Neural crest cell (in vitro differentiated cells): ENCODE measurements around the gene PSAPL1. TPM values are rescaled to one million over a fixed set of nuclear protein-coding genes. Genes with fewer than 3 reads are reported as not detected.
"Not testable (repeated sequence)": the region's sequence is repeated elsewhere in the genome, so short reads cannot be mapped to it uniquely, and the experiment has no call there.

ENCODE experiments used
- DNase-seq: peaks from one replicate; pipeline ENCODE4 v3.0.0; 2021; ENCODE audit warnings: low read depth, mixed read lengths, low spot score
- H3K27ac Mint-ChIP-seq: one replicate; pipeline ENCODE4 v1.8.0; 2021; ENCODE audit warnings: mild to moderate bottlenecking, mixed read lengths; ENCODE audit not compliant: unreplicated experiment
- H3K27me3 Mint-ChIP-seq: 2 replicates; pipeline ENCODE4 v1.8.0; 2021; ENCODE audit warnings: low read depth, mild to moderate bottlenecking, mixed read lengths
- H3K36me3 Mint-ChIP-seq: 2 replicates; pipeline ENCODE4 v1.8.0; 2021; ENCODE audit warnings: low read depth, mild to moderate bottlenecking, mixed read lengths
- H3K4me1 Mint-ChIP-seq: 2 replicates; pipeline ENCODE4 v1.8.0; 2021; ENCODE audit warnings: mixed read lengths
- H3K4me3 Mint-ChIP-seq: one replicate; pipeline ENCODE4 v1.8.0; 2021; ENCODE audit warnings: mild to moderate bottlenecking, mixed read lengths
- H3K9me3 Mint-ChIP-seq: 2 replicates; pipeline ENCODE4 v1.8.0; 2021; ENCODE audit warnings: mixed read lengths
- CTCF ChIP-seq: fragments of 200-600 bp; sonication (generic); conservative IDR thresholded peaks from 2 replicates; pipeline ENCODE4 v1.5.0; 2021; ENCODE audit warnings: antibody characterized with exemption, mild to moderate bottlenecking
- total RNA-seq: library from RNA; stranded (reverse); gene quantifications from 2 replicates; pipeline ENCODE4 v1.2.1, GENCODE V29; 2021

Gene PSAPL1
- total RNA-seq, 1 donor from 2014 or later, result not detected

GRCh38 chr4:7457201-7458065 lies 22.7 kb upstream of the PSAPL1 start:
- H3K36me3 Mint-ChIP-seq, result no peaks in the 10 kb centered on the region
- no peak overlapping the region for H3K27ac Mint-ChIP-seq
- no peaks in the 10 kb centered on the region for H3K9me3 Mint-ChIP-seq
- DNase-seq, result no peak
- no peaks in the 10 kb centered on the region for H3K27me3 Mint-ChIP-seq
- H3K4me1 Mint-ChIP-seq, result peaks cover 11% of the 10 kb centered on the region
- TF ChIP-seq CTCF, result no peak
- H3K4me3 Mint-ChIP-seq, result no peak overlapping the region

- not testable (repeated sequence) for H3K27me3 Mint-ChIP-seq, H3K4me3 Mint-ChIP-seq, H3K36me3 Mint-ChIP-seq, H3K4me1 Mint-ChIP-seq, H3K27ac Mint-ChIP-seq, DNase-seq, H3K9me3 Mint-ChIP-seq
Observed at GRCh38 chr4:7452802-7453201, 18.1 kb upstream of the PSAPL1 start.

- no peak overlapping the region for H3K4me3 Mint-ChIP-seq
- H3K27me3 Mint-ChIP-seq, result peaks cover 12% of the 10 kb centered on the region
- no peaks in the 10 kb centered on the region for H3K4me1 Mint-ChIP-seq
- H3K27ac Mint-ChIP-seq, result no peak overlapping the region
- DNase-seq, result no peak
- no peaks in the 10 kb centered on the region for H3K36me3 Mint-ChIP-seq
- no peak for TF ChIP-seq CTCF
- H3K9me3 Mint-ChIP-seq, result no peaks in the 10 kb centered on the region
Observed at GRCh38 chr4:7451800-7452199, 17.1 kb upstream of the PSAPL1 start.

GRCh38 chr4:7451434-7451789 lies 16.7 kb upstream of the PSAPL1 start:
- DNase-seq, result no peak
- no peaks in the 10 kb centered on the region for H3K9me3 Mint-ChIP-seq
- H3K36me3 Mint-ChIP-seq, result no peaks in the 10 kb centered on the region
- peaks cover 12% of the 10 kb centered on the region for H3K27me3 Mint-ChIP-seq
- no peak overlapping the region for H3K4me3 Mint-ChIP-seq
- H3K27ac Mint-ChIP-seq, result no peak overlapping the region
- no peaks in the 10 kb centered on the region for H3K4me1 Mint-ChIP-seq
- no peak for TF ChIP-seq CTCF

- Mint-ChIP-seq H3K4me3 (no peak overlapping the region), H3K27me3 (peaks cover 12% of the 10 kb centered on the region), H3K4me1 (no peaks in the 10 kb centered on the region), H3K9me3 (no peaks in the 10 kb centered on the region), H3K27ac (no peak overlapping the region), H3K36me3 (no peaks in the 10 kb centered on the region)
- no peak for TF ChIP-seq CTCF
- DNase-seq, result no peak
Observed at GRCh38 chr4:7450775-7451433, 16.2 kb upstream of the PSAPL1 start.

- no peak overlapping the region for H3K27ac Mint-ChIP-seq
- no peak for TF ChIP-seq CTCF
- no peak overlapping the region for H3K4me3 Mint-ChIP-seq
- peaks cover under 1% of the 10 kb centered on the region for H3K4me1 Mint-ChIP-seq
- H3K27me3 Mint-ChIP-seq, result peaks cover 17% of the 10 kb centered on the region
- H3K9me3 Mint-ChIP-seq, result no peaks in the 10 kb centered on the region
- DNase-seq, result no peak
- no peaks in the 10 kb centered on the region for H3K36me3 Mint-ChIP-seq
Observed at GRCh38 chr4:7448036-7448435, 13.3 kb upstream of the PSAPL1 start.
